ENCODE data around the gene ZNG1B.

DNA sequence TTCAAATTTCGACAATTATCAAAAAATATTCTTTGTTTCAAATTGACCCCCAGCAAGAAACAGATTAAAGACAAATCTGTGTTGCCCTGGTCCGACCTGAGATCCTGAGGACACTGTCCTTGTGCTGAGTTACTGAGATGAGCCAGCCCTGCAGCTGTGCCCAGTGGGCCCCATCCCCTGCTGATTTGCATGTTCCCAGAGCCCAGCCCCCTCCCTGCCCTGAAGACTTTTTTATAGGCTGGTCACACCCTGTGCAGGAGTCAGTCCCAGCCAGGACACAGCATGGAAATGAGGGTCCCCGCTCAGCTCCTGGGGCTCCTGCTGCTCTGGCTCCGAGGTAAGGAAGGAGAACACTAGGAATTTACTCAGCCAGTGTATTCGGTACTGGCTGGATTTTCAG, 31.4 kb upstream of the ZNG1B start:
- no peak for TF ChIP-seq POLR2A (IDR thresholded peaks at IDR 0.05; ENCODE audit: low read depth, low read length)
- TF ChIP-seq POLR2AphosphoS5 (IDR thresholded peaks at IDR 0.05; ENCODE audit: low read depth, low read length), result no peak
- peak; percentile 82; the same call in 1 of the 2 replicates for TF ChIP-seq POU2F2 (IDR thresholded peaks at IDR 0.05; ENCODE audit: low read depth, low read length)

Measured in GM12891 (cell line).